ENCODE results near the gene PSME3IP1. TPM values are rescaled to one million over a fixed set of nuclear protein-coding genes. Genes with fewer than 3 reads are reported as not detected.

The PSME3IP1 gene
- total RNA-seq, 4 donors from 2014 or later: 55.7 to 308 (median 109) TPM

DNA sequence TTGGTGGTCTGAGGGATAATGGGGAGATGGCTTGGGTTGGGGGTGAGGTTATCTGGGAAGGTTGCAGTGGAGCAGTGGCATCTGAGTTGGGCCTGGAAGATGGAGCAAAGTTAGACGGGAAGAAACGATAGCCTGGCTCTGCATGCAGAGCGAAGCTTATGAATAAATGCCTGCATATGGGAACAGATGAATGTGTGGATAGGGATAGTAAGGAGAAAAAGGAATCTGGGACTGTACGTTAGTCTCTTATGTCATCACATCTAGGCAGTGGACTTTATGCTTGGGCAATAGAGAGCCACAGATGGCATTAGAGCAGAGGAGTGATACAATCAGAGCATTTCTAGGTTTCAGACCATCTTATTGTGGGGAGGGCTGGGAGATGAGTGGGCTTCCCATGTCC is 60.5 kb downstream of the PSME3IP1 start:
- Histone ChIP-seq H3K4me1 (no peaks in the 10 kb centered on the region), H3K9me3 (no peaks in the 10 kb centered on the region), H3K27ac (no peak overlapping the region), H3K27me3 (no peaks in the 10 kb centered on the region), H3K4me3 (no peak overlapping the region), H3K36me3 (peaks cover 0 to 43% (median 0%) of the 10 kb centered on the region in 3 donors)
- no peak for TF ChIP-seq POLR2A (IDR thresholded peaks at IDR 0.05)
- DNase-seq: no peak

DNA sequence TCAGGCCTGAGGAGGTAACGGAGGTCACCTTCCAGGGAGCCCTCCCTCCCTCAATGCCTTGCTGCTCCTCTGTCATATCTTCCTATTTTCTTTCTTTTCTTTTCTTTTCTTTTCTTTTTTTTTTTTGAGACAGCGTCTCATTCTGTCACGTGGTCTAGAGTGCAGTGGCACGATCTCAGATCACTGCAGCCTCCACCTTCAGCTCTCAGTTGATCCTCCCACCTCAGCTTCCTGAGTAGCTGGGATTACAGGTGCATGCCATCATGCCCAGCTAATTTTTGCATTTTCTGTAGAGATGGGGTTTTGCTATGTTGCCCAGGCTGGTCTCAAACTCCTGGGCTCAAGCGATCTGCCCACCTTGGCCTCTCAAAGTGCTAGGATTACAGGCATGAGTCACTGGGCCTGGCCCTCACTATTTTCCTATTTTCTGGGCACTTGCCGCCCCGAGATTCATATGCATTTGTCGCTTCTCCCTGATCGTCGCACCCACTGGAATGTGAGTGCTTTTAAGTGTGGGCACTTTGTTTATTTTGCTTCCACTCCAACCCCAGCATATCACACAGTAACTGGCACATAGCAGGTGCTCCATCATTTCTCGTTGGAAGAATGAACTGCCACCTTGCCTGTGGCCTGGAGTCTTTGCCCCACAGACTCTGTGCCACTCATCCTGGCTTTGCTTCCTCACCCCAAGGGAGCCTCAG is 61.7 kb downstream of the PSME3IP1 start:
- Histone ChIP-seq H3K36me3 (peaks cover 0 to 47% (median 0%) of the 10 kb centered on the region in 3 donors), H3K4me1 (no peaks in the 10 kb centered on the region), H3K27ac (no peak overlapping the region), H3K4me3 (no peak overlapping the region), H3K9me3 (no peaks in the 10 kb centered on the region), H3K27me3 (no peaks in the 10 kb centered on the region)
- TF ChIP-seq POLR2A (IDR thresholded peaks at IDR 0.05): no peak
- no peak for TF ChIP-seq CTCF (IDR thresholded peaks at IDR 0.05)
- DNase-seq: no peak

DNA sequence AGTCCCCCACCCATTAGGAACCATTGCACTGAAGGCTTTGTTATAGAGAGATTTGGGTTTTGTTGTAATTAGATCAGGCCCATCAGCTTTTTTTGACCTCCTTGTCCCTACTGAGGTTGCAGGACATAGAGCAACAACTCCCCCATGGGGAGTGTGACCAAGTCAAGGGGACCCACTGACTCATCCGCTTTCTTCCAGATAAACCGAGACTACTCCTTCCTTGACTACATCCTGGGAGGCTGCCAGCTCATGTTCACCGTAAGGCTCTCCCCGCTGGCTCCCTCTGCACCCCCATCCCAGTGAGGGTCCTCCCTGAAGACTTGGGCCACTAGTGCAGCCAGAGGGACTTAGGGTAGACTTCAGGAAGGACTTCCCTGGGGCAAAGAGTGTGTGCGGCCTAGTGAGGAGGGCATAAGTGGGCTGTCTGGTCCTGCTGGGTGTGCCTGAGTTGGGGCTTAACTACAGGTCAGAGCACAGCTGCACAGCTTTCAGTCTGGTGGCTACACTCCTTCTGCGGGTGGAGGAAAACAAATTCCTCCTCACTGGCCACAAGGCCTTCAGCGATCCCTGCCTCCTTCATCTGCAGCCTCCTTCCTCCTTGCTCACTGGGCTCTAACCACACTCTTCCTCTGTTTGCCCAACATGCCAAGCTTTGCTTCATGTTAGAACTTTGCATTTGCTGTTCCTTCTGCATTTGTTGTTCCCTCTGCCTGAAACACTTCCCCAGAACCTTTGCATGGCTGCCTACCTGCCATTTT is 62.4 kb downstream of the PSME3IP1 start:
- Histone ChIP-seq H3K27me3 (no peaks in the 10 kb centered on the region), H3K9me3 (no peaks in the 10 kb centered on the region), H3K36me3 (peaks cover 0 to 52% (median 0%) of the 10 kb centered on the region in 3 donors), H3K27ac (no peak overlapping the region), H3K4me3 (no peak overlapping the region), H3K4me1 (no peaks in the 10 kb centered on the region)
- TF ChIP-seq POLR2A (IDR thresholded peaks at IDR 0.05) (no peak), CTCF (IDR thresholded peaks at IDR 0.05) (no peak)
- DNase-seq: no peak

DNA sequence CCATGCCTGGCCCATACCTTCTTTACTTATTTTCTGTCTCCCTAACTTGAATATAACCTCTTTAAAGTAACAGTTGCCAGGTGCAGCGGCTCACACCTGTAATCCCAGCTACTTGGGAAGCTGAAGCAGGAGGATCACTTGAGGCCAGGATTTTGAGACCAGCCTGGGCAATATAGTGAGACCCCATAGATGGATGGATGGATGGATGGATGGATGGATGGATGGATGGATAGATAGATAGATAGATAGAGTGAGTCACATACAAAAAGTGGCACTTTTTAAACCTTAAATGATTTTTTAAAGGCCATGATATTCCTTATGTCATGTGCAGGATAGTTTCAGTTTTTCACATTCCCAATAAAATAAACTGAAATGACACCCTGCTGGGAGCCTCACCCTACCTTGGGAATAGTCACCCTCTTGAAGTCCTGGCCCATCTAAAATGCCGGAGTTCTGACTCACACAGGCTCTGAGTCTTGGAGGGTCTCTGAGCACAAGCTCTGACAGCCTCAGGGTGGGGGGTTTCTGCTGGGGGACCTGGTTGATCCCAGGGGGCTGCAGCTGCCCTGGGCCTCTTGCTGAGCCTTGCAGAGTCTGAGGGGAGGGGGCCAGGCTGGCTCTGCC is 67.3 kb downstream of the PSME3IP1 start:
- peaks cover 0 to 53% (median 0%) of the 10 kb centered on the region in 3 donors for H3K36me3 ChIP-seq
- no peak overlapping the region for H3K4me3 ChIP-seq
- no peaks in the 10 kb centered on the region for H3K9me3 ChIP-seq
- TF ChIP-seq CTCF (IDR thresholded peaks at IDR 0.05): no peak
- no peak for TF ChIP-seq POLR2A (IDR thresholded peaks at IDR 0.05)
- no peaks in the 10 kb centered on the region for H3K27me3 ChIP-seq
- H3K27ac ChIP-seq: no peak overlapping the region
- no peak for DNase-seq
- H3K4me1 ChIP-seq: peaks cover 0 to 8% (median 0%) of the 10 kb centered on the region in 4 donors

DNA sequence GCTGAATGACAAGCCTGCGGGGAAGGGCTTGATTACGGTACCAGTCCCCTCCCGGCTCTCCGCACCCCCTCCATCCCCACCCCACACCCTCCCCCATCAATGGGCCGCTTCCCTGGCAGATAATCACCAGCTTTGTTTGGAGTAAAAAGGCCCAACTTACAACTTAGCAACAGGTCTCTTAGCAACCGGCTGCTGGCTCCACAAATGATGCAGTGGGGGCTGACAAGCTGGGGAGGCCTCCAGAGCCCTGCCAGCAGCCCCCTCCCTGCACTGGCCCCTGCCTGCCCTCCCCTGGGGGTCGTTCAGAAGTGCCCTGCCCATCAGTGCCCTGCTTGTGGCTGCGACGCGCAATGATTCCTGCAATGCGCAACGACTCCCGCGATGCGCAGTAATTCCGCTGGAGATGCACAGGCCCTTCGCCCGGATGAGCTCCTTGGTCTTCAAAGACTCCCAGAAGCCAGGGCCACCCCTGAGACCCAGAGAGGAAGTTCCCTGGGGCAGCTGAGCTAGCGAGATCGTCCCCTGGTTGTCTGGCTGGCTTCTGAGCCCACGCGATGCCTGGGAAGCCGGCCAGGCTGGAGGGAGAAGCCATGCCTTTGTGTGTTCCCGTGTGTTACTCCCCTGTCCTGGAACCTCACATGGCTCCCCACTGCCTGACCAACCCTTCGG is 70.2 kb downstream of the PSME3IP1 start:
- no peak overlapping the region for H3K4me3 ChIP-seq
- peak overlapping the region in 1 of 4 donors; percentile 1 for H3K27ac ChIP-seq
- H3K36me3 ChIP-seq: peaks cover 0 to 46% (median 0%) of the 10 kb centered on the region in 3 donors
- TF ChIP-seq POLR2A (IDR thresholded peaks at IDR 0.05) (no peak), CTCF (IDR thresholded peaks at IDR 0.05) (no peak)
- no peak for DNase-seq
- no peaks in the 10 kb centered on the region for H3K9me3 ChIP-seq
- no peaks in the 10 kb centered on the region for H3K27me3 ChIP-seq
- peaks cover 0 to 8% (median 0%) of the 10 kb centered on the region in 4 donors for H3K4me1 ChIP-seq
